ENCODE data around the gene LOC101059915.

Gene LOC101059915

DNA sequence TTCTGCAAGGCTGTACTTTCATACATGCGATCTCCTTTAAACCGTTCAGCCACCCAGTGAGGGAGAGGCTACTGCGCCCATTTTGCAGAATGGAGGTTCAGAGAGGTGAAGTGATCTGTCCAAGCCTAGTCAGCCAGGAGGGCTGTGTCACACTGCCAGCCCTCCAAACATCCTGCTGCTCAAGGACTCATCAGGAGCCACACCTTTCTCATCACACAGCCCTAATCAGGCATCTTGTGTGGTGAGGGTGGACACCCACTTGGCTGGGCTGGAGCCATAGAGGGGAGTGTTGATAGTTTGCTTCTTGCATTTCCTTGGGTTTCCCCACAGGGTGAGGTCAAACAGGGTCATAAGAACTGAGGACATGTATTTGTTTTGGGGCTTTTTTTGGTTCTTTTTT is 43.6 kb upstream of the LOC101059915 start:
- Histone ChIP-seq H3K9me2 (ENCODE audit: low read depth, low read length) (no peaks in the 10 kb centered on the region), H3K36me3 (ENCODE audit: insufficient read depth, low read length) (no peaks in the 10 kb centered on the region), H3K27me3 (ENCODE audit: insufficient read depth, low read length) (no peaks in the 10 kb centered on the region), H4K20me1 (ENCODE audit: insufficient read depth, low read length) (no peaks in the 10 kb centered on the region), H3K4me1 (ENCODE audit: insufficient read depth, low read length, severe bottlenecking) (peaks cover 18% of the 10 kb centered on the region), H3F3A (ENCODE audit: insufficient read depth, low read length) (no peaks in the 10 kb centered on the region), H2AFZ (ENCODE audit: low read length) (no peak overlapping the region), H3K79me2 (ENCODE audit: insufficient read depth, low read length) (no peaks in the 10 kb centered on the region), H3K9ac (ENCODE audit: low read length) (no peak overlapping the region), H3K27ac (ENCODE audit: low read depth, low read length, poor library complexity, severe bottlenecking) (no peak overlapping the region), H3K9me3 (ENCODE audit: low read length) (no peaks in the 10 kb centered on the region), H3K4me2 (ENCODE audit: low read length) (no peak overlapping the region), H3K4me3 (ENCODE audit: low read depth, low read length, poor library complexity, severe bottlenecking) (no peak overlapping the region)
- TF ChIP-seq, protein P1, sequence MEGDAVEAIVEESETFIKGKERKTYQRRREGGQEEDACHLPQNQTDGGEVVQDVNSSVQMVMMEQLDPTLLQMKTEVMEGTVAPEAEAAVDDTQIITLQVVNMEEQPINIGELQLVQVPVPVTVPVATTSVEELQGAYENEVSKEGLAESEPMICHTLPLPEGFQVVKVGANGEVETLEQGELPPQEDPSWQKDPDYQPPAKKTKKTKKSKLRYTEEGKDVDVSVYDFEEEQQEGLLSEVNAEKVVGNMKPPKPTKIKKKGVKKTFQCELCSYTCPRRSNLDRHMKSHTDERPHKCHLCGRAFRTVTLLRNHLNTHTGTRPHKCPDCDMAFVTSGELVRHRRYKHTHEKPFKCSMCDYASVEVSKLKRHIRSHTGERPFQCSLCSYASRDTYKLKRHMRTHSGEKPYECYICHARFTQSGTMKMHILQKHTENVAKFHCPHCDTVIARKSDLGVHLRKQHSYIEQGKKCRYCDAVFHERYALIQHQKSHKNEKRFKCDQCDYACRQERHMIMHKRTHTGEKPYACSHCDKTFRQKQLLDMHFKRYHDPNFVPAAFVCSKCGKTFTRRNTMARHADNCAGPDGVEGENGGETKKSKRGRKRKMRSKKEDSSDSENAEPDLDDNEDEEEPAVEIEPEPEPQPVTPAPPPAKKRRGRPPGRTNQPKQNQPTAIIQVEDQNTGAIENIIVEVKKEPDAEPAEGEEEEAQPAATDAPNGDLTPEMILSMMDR (IDR thresholded peaks at IDR 0.05; ENCODE audit: low read length) = no peak
- no peak for TF ChIP-seq EZH2 (IDR thresholded peaks at IDR 0.05; ENCODE audit: borderline replicate concordance, low read length)

DNA sequence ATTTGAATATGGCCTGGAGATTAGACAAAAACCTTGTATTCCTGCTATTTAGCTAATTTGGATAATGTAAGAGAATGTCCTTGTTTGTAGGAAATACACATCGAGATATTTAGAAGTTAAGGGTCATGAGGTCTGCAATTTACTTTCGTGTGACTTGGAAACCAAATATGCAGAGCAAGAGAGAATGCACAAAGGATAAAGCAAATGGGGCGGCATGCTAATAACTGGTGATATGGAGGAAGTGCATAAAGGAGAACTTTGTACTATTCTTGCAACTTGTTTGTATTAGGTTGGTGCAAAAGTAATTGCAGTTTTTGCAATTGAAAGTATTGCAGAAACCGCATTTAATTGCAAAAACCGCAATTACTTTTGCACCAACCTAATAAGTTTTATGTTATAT is 41.9 kb upstream of the LOC101059915 start:
- Histone ChIP-seq H3K9ac (ENCODE audit: low read length) (no peak overlapping the region), H3F3A (ENCODE audit: insufficient read depth, low read length) (no peaks in the 10 kb centered on the region), H2AFZ (ENCODE audit: low read length) (no peak overlapping the region), H4K20me1 (ENCODE audit: insufficient read depth, low read length) (no peaks in the 10 kb centered on the region), H3K36me3 (ENCODE audit: insufficient read depth, low read length) (no peaks in the 10 kb centered on the region), H3K27me3 (ENCODE audit: insufficient read depth, low read length) (no peaks in the 10 kb centered on the region), H3K9me2 (ENCODE audit: low read depth, low read length) (no peaks in the 10 kb centered on the region), H3K27ac (ENCODE audit: low read depth, low read length, poor library complexity, severe bottlenecking) (no peak overlapping the region), H3K4me1 (ENCODE audit: insufficient read depth, low read length, severe bottlenecking) (peaks cover 24% of the 10 kb centered on the region), H3K9me3 (ENCODE audit: low read length) (no peaks in the 10 kb centered on the region), H3K4me3 (ENCODE audit: low read depth, low read length, poor library complexity, severe bottlenecking) (no peak overlapping the region), H3K4me2 (ENCODE audit: low read length) (no peak overlapping the region), H3K79me2 (ENCODE audit: insufficient read depth, low read length) (no peaks in the 10 kb centered on the region)
- no peak for TF ChIP-seq EZH2 (IDR thresholded peaks at IDR 0.05; ENCODE audit: borderline replicate concordance, low read length)
- TF ChIP-seq, protein P1 (IDR thresholded peaks at IDR 0.05; ENCODE audit: low read length) = no peak

DNA sequence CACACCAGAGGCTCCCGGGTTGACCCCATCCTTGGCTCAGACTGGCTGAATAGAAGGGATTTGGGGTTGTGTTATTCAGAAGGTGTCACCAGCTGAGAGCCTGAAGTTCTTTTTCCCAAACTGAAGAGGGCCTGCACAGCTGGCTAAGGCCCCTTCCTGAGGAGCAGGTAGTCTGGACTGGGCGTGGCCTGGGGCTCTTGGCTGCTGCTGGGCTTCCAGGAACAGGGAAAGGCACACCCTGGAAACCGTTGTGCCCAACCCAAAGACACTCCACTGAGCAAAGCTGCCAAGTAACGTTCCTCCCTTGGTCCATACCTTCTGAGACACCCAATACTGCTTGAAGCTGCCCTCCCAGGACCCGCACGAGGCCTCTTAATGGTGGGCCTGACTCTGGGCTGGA is 40.8 kb upstream of the LOC101059915 start:
- Histone ChIP-seq H3K4me3 (ENCODE audit: low read depth, low read length, poor library complexity, severe bottlenecking) (no peak overlapping the region), H3K79me2 (ENCODE audit: insufficient read depth, low read length) (no peaks in the 10 kb centered on the region), H3K9me3 (ENCODE audit: low read length) (no peaks in the 10 kb centered on the region), H3K27ac (ENCODE audit: low read depth, low read length, poor library complexity, severe bottlenecking) (no peak overlapping the region), H3K9ac (ENCODE audit: low read length) (no peak overlapping the region), H4K20me1 (ENCODE audit: insufficient read depth, low read length) (no peaks in the 10 kb centered on the region), H3F3A (ENCODE audit: insufficient read depth, low read length) (no peaks in the 10 kb centered on the region), H3K27me3 (ENCODE audit: insufficient read depth, low read length) (no peaks in the 10 kb centered on the region), H3K36me3 (ENCODE audit: insufficient read depth, low read length) (no peaks in the 10 kb centered on the region), H3K9me2 (ENCODE audit: low read depth, low read length) (no peaks in the 10 kb centered on the region), H2AFZ (ENCODE audit: low read length) (no peak overlapping the region), H3K4me1 (ENCODE audit: insufficient read depth, low read length, severe bottlenecking) (peaks cover 24% of the 10 kb centered on the region), H3K4me2 (ENCODE audit: low read length) (no peak overlapping the region)
- TF ChIP-seq, protein P1 (IDR thresholded peaks at IDR 0.05; ENCODE audit: low read length) = no peak
- no peak for TF ChIP-seq EZH2 (IDR thresholded peaks at IDR 0.05; ENCODE audit: borderline replicate concordance, low read length)

All from OCI-LY1 (cell line).